Esophagus (tissue), 2 donors: ENCODE measurements around the gene TUBAL3. TPM values are rescaled to one million over a fixed set of nuclear protein-coding genes. Genes with fewer than 3 reads are reported as not detected.
"Not testable (repeated sequence)": the region's sequence is repeated elsewhere in the genome, so short reads cannot be mapped to it uniquely, and the experiment has no call there.

Experiments used
- H3K27ac ChIP-seq, 2 donors: one replicate each; pipeline ENCODE4 v1.5.1; 2013; ENCODE audit warnings: low read depth in 2 of 2, mild to moderate bottlenecking in 2 of 2, inconsistent platforms in 1 of 2, low read length in 1 of 2, moderate library complexity in 1 of 2
- H3K27me3 ChIP-seq, 2 donors: one replicate each; pipeline ENCODE4 v1.6.1; 2013; ENCODE audit warnings: low read length in 2 of 2, control low read depth in 1 of 2, mild to moderate bottlenecking in 1 of 2; ENCODE audit not compliant: insufficient read depth in 2 of 2, control insufficient read depth in 1 of 2
- H3K36me3 ChIP-seq, 2 donors: one replicate each; pipeline ENCODE4 v1.6.1; 2013; ENCODE audit warnings: low read length in 1 of 2; ENCODE audit not compliant: control insufficient read depth in 2 of 2, insufficient read depth in 2 of 2
- H3K4me1 ChIP-seq, 2 donors: one replicate each; pipeline ENCODE4 v1.6.1; 2013; ENCODE audit warnings: low read length in 1 of 2; ENCODE audit not compliant: control insufficient read depth in 2 of 2, insufficient read depth in 2 of 2
- H3K4me3 ChIP-seq, 2 donors: one replicate each; pipeline ENCODE4 v1.5.1; 2013; ENCODE audit warnings: low read length in 2 of 2, mild to moderate bottlenecking in 2 of 2, low read depth in 1 of 2, moderate library complexity in 1 of 2
- H3K9me3 ChIP-seq, 2 donors: one replicate each; pipeline ENCODE4 v1.6.1; 2013; ENCODE audit warnings: mild to moderate bottlenecking in 2 of 2, low read depth in 1 of 2, low read length in 1 of 2, moderate library complexity in 1 of 2; ENCODE audit not compliant: control insufficient read depth in 2 of 2, insufficient read depth in 1 of 2
- WGBS, 2 donors: extraction: QIAGEN DNeasy Blood & Tissue Kit; methylation state at CpG; one replicate each; pipeline ENCODE4 v1.1.7; 2013; 5-methylcytosine and 5-hydroxymethylcytosine counted together
- polyA plus RNA-seq, 2 donors: library from polyadenylated mRNA; stranded (reverse); fragments of 200-250 nt; gene quantifications; one replicate each; pipeline ENCODE4 v1.2.3, GENCODE V29; 2013
- donor health status: healthy with polysubstance abuse.
- donor health status: Bipolar disorder and iron deficiency.

Gene TUBAL3
- polyA plus RNA-seq, 2 donors = 0.05 to 0.20 TPM

DNA sequence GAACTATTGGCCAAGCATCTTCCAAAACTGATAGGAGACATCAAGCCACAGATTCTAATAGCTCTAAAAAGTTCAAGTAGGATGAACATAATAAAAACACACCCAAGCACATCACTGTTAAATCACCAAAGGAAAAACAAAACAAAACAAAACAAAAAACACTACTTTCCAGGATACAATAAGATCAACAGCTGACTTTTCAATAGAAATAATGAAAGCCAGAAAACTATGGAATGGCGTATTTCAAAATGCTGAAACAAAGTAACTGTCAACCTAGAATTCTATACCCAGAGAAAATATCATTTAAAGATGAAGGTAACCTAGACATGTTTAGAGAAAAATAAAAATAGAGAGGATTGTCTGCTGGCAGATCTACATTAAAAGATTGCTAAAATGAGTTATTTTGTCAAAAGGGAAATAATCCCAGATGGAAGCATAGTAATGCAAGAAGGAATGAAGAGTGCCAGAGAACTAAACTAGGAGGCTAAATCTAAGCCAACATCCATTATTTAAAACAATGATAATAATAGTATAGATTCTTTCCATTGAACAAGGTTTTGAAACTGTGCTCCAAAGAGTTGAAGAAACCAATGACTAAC is 13.9 kb downstream of the TUBAL3 start:
- WGBS, 2 donors = 98 to 100% methylated on average over 1 of the region's 1 CpG
- Histone ChIP-seq H3K36me3 (no peaks in the 10 kb centered on the region), H3K4me3 (no peak overlapping the region), H3K27ac (no peak overlapping the region), H3K27me3 (no peaks in the 10 kb centered on the region), H3K4me1 (no peaks in the 10 kb centered on the region), H3K9me3 (peaks cover 0 to 6% of the 10 kb centered on the region in 2 donors)

- peaks cover 0 to 2% of the 10 kb centered on the region in 2 donors for H3K9me3 ChIP-seq
- H3K4me3 ChIP-seq = no peak overlapping the region
- H3K27ac ChIP-seq = no peak overlapping the region
- no peaks in the 10 kb centered on the region for H3K27me3 ChIP-seq
- WGBS, 2 donors = 85 to 86% methylated on average over 5 of the region's 5 CpGs
- no peaks in the 10 kb centered on the region for H3K36me3 ChIP-seq
- H3K4me1 ChIP-seq = no peaks in the 10 kb centered on the region
Measured at GRCh38 chr10:5387169-5387568, 17.5 kb downstream of the TUBAL3 start.

DNA sequence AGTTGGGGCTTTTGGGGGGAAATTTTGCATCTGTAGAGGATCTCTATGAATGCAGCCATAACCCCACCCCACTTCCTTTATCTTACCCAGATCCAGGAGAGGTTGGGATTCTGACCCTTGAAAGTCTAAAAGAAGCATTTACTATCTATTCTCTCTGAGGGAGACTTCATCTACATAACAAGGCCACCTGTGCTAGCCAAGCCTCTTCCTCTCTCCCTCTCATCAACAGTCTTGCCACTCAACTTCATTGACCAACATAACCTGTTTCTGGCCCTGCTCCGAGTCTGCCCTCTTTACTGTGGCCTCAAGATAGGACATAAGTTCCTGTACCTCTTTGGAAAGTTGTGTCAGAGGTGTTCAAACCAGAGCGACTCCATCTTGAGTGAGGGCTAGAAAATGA is 19.4 kb downstream of the TUBAL3 start:
- Histone ChIP-seq H3K4me1 (no peaks in the 10 kb centered on the region), H3K9me3 (peaks cover 0 to 2% of the 10 kb centered on the region in 2 donors), H3K27me3 (no peaks in the 10 kb centered on the region), H3K27ac (no peak overlapping the region), H3K36me3 (no peaks in the 10 kb centered on the region), H3K4me3 (no peak overlapping the region)
- 87 to 88% methylated on average over 2 of the region's 2 CpGs for WGBS, 2 donors

- Histone ChIP-seq H3K4me1 (no peaks in the 10 kb centered on the region), H3K9me3 (no peaks in the 10 kb centered on the region), H3K27ac (no peak overlapping the region), H3K27me3 (no peaks in the 10 kb centered on the region), H3K36me3 (no peaks in the 10 kb centered on the region), H3K4me3 (no peak overlapping the region)
- 95 to 100% methylated on average over 2 of the region's 2 CpGs for WGBS, 2 donors
Measured at GRCh38 chr10:5381187-5381586, 23.4 kb downstream of the TUBAL3 start.

- H3K9me3 ChIP-seq, H3K4me3 ChIP-seq, H3K4me1 ChIP-seq, H3K27ac ChIP-seq, H3K27me3 ChIP-seq, H3K36me3 ChIP-seq: not testable (repeated sequence)
- WGBS, 2 donors = 90 to 91% methylated on average over 12 of the region's 12 CpGs
Measured at GRCh38 chr10:5380395-5380794, 24.2 kb downstream of the TUBAL3 start.

- not testable (repeated sequence) for H3K4me3 ChIP-seq, H3K27ac ChIP-seq, H3K36me3 ChIP-seq, H3K9me3 ChIP-seq, H3K4me1 ChIP-seq, H3K27me3 ChIP-seq
- 95% methylated on average over 5 of the region's 5 CpGs for WGBS, 2 donors
Measured at GRCh38 chr10:5379202-5379601, 25.4 kb downstream of the TUBAL3 start.

- WGBS, 2 donors = 64 to 68% methylated on average over 4 of the region's 4 CpGs
- H3K9me3 ChIP-seq = no peaks in the 10 kb centered on the region
- H3K27me3 ChIP-seq = no peaks in the 10 kb centered on the region
- no peaks in the 10 kb centered on the region for H3K4me1 ChIP-seq
- H3K4me3 ChIP-seq = no peak overlapping the region
- H3K36me3 ChIP-seq = no peaks in the 10 kb centered on the region
- H3K27ac ChIP-seq = no peak overlapping the region
Measured at GRCh38 chr10:5376450-5376849, 28.2 kb downstream of the TUBAL3 start.

GRCh38 chr10:5373891-5374611 is 30.6 kb downstream of the TUBAL3 start:
- Histone ChIP-seq H3K4me3 (no peak overlapping the region), H3K4me1 (no peaks in the 10 kb centered on the region), H3K27ac (no peak overlapping the region), H3K9me3 (no peaks in the 10 kb centered on the region), H3K27me3 (no peaks in the 10 kb centered on the region), H3K36me3 (no peaks in the 10 kb centered on the region)
- 86 to 88% methylated on average over 18 to 20 of the region's 22 CpGs for WGBS, 2 donors

- 83% methylated on average over 4 of the region's 4 CpGs for WGBS, 2 donors
- no peaks in the 10 kb centered on the region for H3K4me1 ChIP-seq
- H3K27ac ChIP-seq = no peak overlapping the region
- no peak overlapping the region for H3K4me3 ChIP-seq
- H3K9me3 ChIP-seq = no peaks in the 10 kb centered on the region
- H3K27me3 ChIP-seq = no peaks in the 10 kb centered on the region
- no peaks in the 10 kb centered on the region for H3K36me3 ChIP-seq
Measured at GRCh38 chr10:5373307-5373706, 31.3 kb downstream of the TUBAL3 start.
